Measurements from ENCODE around the gene ATRN.
A peak's percentile ranks its signal among the peaks of the same experiment; 100 is the strongest.
"Not testable (repeated sequence)": the region's sequence is repeated elsewhere in the genome, so short reads cannot be mapped to it uniquely, and the experiment has no call there.

ATRN gene

GRCh38 chr20:3563548-3564177, 92.8 kb downstream of the ATRN start:
- peak in 1 of 2 donors; percentile 3 for DNase-seq (ENCODE audit: low read depth in 2 of 2)

- no peak for DNase-seq (ENCODE audit: low read depth in 2 of 2)
Measured at GRCh38 chr20:3565851-3566250, 95.0 kb downstream of the ATRN start.

GRCh38 chr20:3572151-3572550, 101.3 kb downstream of the ATRN start:
- no peak for DNase-seq (ENCODE audit: low read depth in 2 of 2)

- DNase-seq (ENCODE audit: low read depth in 2 of 2) = no peak
Measured at GRCh38 chr20:3576363-3576762, 105.5 kb downstream of the ATRN start.

GRCh38 chr20:3577366-3577765, 106.5 kb downstream of the ATRN start:
- no peak for DNase-seq (ENCODE audit: low read depth in 2 of 2)

GRCh38 chr20:3580412-3580811, 109.6 kb downstream of the ATRN start:
- DNase-seq (ENCODE audit: low read depth in 2 of 2) = no peak

GRCh38 chr20:3583765-3584164, 112.9 kb downstream of the ATRN start:
- no peak for DNase-seq (ENCODE audit: low read depth in 2 of 2)

- no peak for DNase-seq (ENCODE audit: low read depth in 2 of 2)
Measured at GRCh38 chr20:3586093-3586492, 115.3 kb downstream of the ATRN start.

- DNase-seq (ENCODE audit: low read depth in 2 of 2) = no peak
Measured at GRCh38 chr20:3590164-3590563, 119.3 kb downstream of the ATRN start.

GRCh38 chr20:3592931-3593330, 122.1 kb downstream of the ATRN start:
- no peak for DNase-seq (ENCODE audit: low read depth in 2 of 2)

GRCh38 chr20:3595541-3595940, 124.7 kb downstream of the ATRN start:
- DNase-seq (ENCODE audit: low read depth in 2 of 2) = no peak

- no peak for DNase-seq (ENCODE audit: low read depth in 2 of 2)
Measured at GRCh38 chr20:3603108-3603507, 132.3 kb downstream of the ATRN start.

GRCh38 chr20:3605386-3605886, 134.6 kb downstream of the ATRN start:
- not testable (repeated sequence) for DNase-seq (ENCODE audit: low read depth in 2 of 2)

- no peak for DNase-seq (ENCODE audit: low read depth in 2 of 2)
Measured at GRCh38 chr20:3606021-3606420, 135.2 kb downstream of the ATRN start.

- no peak for DNase-seq (ENCODE audit: low read depth in 2 of 2)
Measured at GRCh38 chr20:3611901-3612300, 141.1 kb downstream of the ATRN start.

GRCh38 chr20:3612795-3613572, 142.2 kb downstream of the ATRN start:
- DNase-seq (ENCODE audit: low read depth in 2 of 2) = no peak

- DNase-seq (ENCODE audit: low read depth in 2 of 2) = no peak
Measured at GRCh38 chr20:3613821-3614440, 143.1 kb downstream of the ATRN start.

GRCh38 chr20:3614466-3614865, 143.6 kb downstream of the ATRN start:
- no peak for DNase-seq (ENCODE audit: low read depth in 2 of 2)

GRCh38 chr20:3615171-3615840, 144.5 kb downstream of the ATRN start:
- not testable (repeated sequence) for DNase-seq (ENCODE audit: low read depth in 2 of 2)

GRCh38 chr20:3616250-3616649, 145.4 kb downstream of the ATRN start:
- no peak for DNase-seq (ENCODE audit: low read depth in 2 of 2)

GRCh38 chr20:3621111-3621510, 150.3 kb downstream of the ATRN start:
- DNase-seq (ENCODE audit: low read depth in 2 of 2) = no peak

GRCh38 chr20:3622406-3622805, 151.6 kb downstream of the ATRN start:
- no peak for DNase-seq (ENCODE audit: low read depth in 2 of 2)

Data from stimulated activated CD4-positive, alpha-beta T cell treated with anti-CD3 and anti-CD28 coated beads, Interleukin-15, amount 100 ng/mL, for 48 hours (primary cell).